HEK293 (cell line): ENCODE data around the gene SH3YL1.

ENCODE experiments used
- KLF16 ChIP-seq: fragments of 450-650 bp; formaldehyde crosslinking; IDR thresholded peaks from 2 replicates; pipeline ENCODE4 v1.5.1; 2017; ENCODE audit warnings: missing biosample characterization, missing genetic modification characterization
- ZNF626 ChIP-seq: fragments of 450-650 bp; sonication (Bioruptor Pico); formaldehyde crosslinking; IDR thresholded peaks from 2 replicates; pipeline ENCODE4 v1.5.1; 2018; ENCODE audit warnings: missing biosample characterization, missing genetic modification characterization, inconsistent platforms
- ZNF707 ChIP-seq: fragments of 450-650 bp; formaldehyde crosslinking; IDR thresholded peaks from 2 replicates; pipeline ENCODE4 v1.5.1; 2016; ENCODE audit warnings: missing biosample characterization, missing genetic modification characterization
- TF ChIP-seq, protein P1 (sequence below): fragments of 450-650 bp; formaldehyde crosslinking; IDR thresholded peaks from 2 replicates; pipeline ENCODE4 v1.5.1; 2016; ENCODE audit warnings: missing biosample characterization, missing genetic modification characterization
- TF ChIP-seq, protein P2 (sequence below): fragments of 450-650 bp; formaldehyde crosslinking; IDR thresholded peaks from 2 replicates; pipeline ENCODE4 v1.5.1; 2016; ENCODE audit warnings: missing biosample characterization, missing genetic modification characterization

DNA sequence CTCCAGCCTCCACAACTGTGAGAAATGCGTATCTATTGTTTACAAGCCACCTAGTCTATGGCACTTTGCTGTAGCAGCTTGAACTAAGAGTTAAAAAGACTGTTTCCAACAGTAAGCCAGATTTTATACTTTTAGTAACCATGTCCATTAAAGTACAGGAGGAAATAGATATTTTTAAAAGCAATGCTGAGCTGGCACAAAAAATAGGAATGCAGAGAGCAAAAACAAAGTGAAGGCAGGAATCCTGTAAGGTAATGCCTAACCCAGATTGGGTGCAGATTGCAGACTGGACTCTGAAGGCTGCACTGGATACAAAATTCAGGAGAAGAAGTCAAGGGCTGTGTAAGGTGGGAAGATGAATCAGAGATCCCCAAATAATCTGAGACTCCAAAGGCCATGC is 55.5 kb downstream of the SH3YL1 start:
- TF ChIP-seq, protein P1, sequence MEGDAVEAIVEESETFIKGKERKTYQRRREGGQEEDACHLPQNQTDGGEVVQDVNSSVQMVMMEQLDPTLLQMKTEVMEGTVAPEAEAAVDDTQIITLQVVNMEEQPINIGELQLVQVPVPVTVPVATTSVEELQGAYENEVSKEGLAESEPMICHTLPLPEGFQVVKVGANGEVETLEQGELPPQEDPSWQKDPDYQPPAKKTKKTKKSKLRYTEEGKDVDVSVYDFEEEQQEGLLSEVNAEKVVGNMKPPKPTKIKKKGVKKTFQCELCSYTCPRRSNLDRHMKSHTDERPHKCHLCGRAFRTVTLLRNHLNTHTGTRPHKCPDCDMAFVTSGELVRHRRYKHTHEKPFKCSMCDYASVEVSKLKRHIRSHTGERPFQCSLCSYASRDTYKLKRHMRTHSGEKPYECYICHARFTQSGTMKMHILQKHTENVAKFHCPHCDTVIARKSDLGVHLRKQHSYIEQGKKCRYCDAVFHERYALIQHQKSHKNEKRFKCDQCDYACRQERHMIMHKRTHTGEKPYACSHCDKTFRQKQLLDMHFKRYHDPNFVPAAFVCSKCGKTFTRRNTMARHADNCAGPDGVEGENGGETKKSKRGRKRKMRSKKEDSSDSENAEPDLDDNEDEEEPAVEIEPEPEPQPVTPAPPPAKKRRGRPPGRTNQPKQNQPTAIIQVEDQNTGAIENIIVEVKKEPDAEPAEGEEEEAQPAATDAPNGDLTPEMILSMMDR (tag by site-specific recombination) = no peak
- TF ChIP-seq ZNF707 (tag by site-specific recombination) (no peak), KLF16 (tag by site-specific recombination) (no peak), ZNF626 (tag by site-specific recombination) (no peak)
- TF ChIP-seq, protein P2, sequence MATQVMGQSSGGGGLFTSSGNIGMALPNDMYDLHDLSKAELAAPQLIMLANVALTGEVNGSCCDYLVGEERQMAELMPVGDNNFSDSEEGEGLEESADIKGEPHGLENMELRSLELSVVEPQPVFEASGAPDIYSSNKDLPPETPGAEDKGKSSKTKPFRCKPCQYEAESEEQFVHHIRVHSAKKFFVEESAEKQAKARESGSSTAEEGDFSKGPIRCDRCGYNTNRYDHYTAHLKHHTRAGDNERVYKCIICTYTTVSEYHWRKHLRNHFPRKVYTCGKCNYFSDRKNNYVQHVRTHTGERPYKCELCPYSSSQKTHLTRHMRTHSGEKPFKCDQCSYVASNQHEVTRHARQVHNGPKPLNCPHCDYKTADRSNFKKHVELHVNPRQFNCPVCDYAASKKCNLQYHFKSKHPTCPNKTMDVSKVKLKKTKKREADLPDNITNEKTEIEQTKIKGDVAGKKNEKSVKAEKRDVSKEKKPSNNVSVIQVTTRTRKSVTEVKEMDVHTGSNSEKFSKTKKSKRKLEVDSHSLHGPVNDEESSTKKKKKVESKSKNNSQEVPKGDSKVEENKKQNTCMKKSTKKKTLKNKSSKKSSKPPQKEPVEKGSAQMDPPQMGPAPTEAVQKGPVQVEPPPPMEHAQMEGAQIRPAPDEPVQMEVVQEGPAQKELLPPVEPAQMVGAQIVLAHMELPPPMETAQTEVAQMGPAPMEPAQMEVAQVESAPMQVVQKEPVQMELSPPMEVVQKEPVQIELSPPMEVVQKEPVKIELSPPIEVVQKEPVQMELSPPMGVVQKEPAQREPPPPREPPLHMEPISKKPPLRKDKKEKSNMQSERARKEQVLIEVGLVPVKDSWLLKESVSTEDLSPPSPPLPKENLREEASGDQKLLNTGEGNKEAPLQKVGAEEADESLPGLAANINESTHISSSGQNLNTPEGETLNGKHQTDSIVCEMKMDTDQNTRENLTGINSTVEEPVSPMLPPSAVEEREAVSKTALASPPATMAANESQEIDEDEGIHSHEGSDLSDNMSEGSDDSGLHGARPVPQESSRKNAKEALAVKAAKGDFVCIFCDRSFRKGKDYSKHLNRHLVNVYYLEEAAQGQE (tag by site-specific recombination) = no peak
